GM19452 (cell line): ENCODE results near the gene KRT7.

ENCODE experiments used
- ATAC-seq: cut with Tn5 transposase; IDR thresholded peaks from one replicate; pipeline ENCODE4 v1.9.1; 2021; ENCODE audit not compliant: unreplicated experiment

KRT7 gene

DNA sequence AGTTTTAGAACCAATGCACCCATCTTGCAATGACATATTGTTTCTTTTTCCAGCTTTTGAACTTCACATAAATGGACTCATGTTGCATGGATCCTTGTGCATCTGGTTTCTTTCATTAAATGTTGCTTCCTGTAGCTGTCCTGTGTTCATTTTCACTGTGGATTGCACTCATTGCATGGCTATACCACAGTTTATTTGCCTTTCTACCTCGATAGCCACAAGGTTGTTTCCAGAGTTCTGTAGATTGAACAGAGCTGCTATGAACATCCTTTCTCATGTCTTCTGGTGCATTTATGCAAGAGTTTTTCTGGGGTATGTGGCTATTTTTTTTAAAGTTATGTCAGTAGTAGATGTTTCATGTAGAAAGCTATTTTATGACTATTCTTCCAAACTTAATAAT is 61.8 kb downstream of the KRT7 start:
- ATAC-seq = no peak

DNA sequence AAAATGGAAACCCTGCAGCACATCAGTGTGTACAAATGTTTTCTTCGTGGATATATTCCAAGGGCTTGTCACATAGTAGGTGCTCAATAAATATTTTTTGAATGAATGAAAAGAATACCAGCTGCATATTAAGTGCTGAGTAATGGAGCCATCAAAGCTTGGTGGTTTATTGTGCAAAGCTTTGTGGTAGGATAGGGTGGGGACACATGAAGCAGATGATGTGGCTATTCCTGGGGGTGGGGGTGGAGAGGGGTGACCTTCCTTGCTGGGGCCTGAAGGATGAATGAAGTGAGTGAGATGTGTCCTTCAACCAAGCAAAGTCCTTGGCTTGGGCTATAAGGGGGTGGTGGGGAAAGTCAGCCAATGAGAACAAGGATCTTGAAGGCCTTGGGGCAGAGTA is 62.6 kb downstream of the KRT7 start:
- no peak for ATAC-seq

DNA sequence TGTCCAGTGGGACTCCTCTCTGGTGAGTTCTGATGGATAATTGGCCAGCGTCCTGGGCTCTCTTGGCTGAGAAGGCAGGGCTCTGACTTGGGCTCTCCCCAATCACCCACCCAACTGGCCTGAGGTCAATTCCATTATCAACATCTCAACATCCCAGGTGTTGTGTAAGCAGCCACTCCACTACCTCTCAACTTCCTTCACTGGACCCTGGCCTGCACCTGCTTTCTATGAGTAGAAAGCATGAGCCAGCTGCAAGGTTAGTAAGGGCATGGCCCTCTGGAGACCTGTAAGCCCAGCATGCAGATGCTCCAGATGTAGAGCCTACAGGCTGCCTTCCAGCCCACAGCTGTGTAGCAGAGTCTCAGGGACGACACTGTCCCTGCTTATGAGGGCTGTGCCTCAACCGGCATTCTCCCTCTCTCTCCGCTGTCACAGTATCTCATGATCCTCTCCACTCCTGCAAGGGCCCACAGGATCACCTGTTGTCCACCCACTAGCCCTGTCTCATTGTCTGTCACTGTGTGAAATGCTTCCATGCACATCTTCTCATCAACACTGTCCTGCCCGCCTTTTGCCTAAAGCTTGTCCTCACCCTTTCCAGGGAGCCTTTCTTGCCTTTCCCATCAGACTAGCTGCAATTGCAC is 63.7 kb downstream of the KRT7 start:
- no peak for ATAC-seq
